ENCODE results near the gene EYA2.
"Not testable (repeated sequence)": the region's sequence is repeated elsewhere in the genome, so short reads cannot be mapped to it uniquely, and the experiment has no call there.

The EYA2 gene

DNA sequence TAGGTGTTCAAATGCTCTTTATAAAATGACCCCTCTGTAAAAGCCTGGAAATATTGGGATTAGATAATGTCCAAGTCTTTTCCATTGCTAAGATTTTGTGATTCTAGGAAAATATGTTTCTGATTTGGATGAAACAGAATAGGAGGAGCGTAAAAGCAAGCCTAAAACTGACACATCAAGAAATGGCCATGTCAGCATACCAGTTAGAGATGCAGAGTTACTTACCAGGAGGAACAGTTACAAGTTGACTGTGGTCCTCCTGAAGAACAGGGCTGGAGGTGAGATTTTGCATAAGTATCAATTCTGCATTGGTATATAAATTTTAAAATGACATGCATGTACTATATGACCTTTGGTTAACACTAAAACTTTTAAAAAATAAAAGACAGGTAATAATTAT is 35.3 kb downstream of the EYA2 start:
- Histone ChIP-seq H3K27me3 (ENCODE audit: control insufficient read depth in 2 of 2, insufficient read depth in 2 of 2, low read length in 2 of 2) (no peaks in the 10 kb centered on the region), H3K9me3 (ENCODE audit: control insufficient read depth in 2 of 2, low read length in 2 of 2) (no peaks in the 10 kb centered on the region), H3K9ac (ENCODE audit: low read depth in 1 of 2, low read length in 2 of 2) (no peak overlapping the region), H3K4me1 (ENCODE audit: control insufficient read depth in 2 of 2, insufficient read depth in 2 of 2, low read length in 2 of 2) (no peaks in the 10 kb centered on the region), H3K36me3 (ENCODE audit: control insufficient read depth in 2 of 2, insufficient read depth in 2 of 2, low read length in 2 of 2) (no peaks in the 10 kb centered on the region), H3K27ac (ENCODE audit: low read depth in 2 of 2, low read length in 2 of 2) (no peak overlapping the region), H3K4me3 (ENCODE audit: low read length in 2 of 2) (no peak overlapping the region)

DNA sequence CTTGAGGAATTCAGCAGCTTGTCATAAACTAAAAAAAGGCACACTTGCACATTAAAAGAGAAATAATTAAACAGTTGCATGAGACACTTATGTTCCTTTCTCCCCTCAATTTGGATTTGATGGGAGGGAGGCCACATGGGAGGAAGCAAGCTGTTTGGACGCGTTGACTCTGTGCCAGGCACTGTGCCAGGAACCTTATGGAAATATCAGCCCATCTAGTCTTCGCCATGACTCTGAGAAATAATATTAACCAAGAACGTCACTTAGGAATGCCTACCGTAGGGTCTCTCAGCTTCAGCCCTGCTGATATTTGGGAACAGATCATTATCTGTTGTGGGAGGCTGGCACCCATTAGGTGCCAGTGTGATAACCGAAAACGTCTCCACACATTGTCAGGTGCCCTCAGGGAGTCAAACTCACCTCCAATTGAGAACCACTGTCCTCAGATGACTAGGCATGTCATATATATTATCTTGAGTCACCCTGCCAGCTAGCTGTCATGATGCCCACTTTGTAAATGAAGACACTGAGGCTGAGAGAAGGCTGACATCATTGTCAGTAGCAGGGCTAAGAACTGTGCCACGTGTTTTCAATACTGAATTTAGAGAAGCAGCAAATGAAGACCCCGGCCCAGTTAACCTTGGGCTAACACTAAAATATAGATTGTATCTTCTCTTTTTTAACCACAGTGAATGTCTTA is 36.1 kb downstream of the EYA2 start:
- no peaks in the 10 kb centered on the region for H3K9me3 ChIP-seq (ENCODE audit: control insufficient read depth in 2 of 2, low read length in 2 of 2)
- no peak overlapping the region for H3K4me3 ChIP-seq (ENCODE audit: low read length in 2 of 2)
- no peaks in the 10 kb centered on the region for H3K4me1 ChIP-seq (ENCODE audit: control insufficient read depth in 2 of 2, insufficient read depth in 2 of 2, low read length in 2 of 2)
- H3K27me3 ChIP-seq (ENCODE audit: control insufficient read depth in 2 of 2, insufficient read depth in 2 of 2, low read length in 2 of 2), result no peaks in the 10 kb centered on the region
- H3K36me3 ChIP-seq (ENCODE audit: control insufficient read depth in 2 of 2, insufficient read depth in 2 of 2, low read length in 2 of 2), result no peaks in the 10 kb centered on the region
- H3K9ac ChIP-seq (ENCODE audit: low read depth in 1 of 2, low read length in 2 of 2), result no peak overlapping the region
- no peak overlapping the region for H3K27ac ChIP-seq (ENCODE audit: low read depth in 2 of 2, low read length in 2 of 2)

GRCh38 chr20:46931699-46932098 is 37.1 kb downstream of the EYA2 start:
- Histone ChIP-seq H3K36me3 (ENCODE audit: control insufficient read depth in 2 of 2, insufficient read depth in 2 of 2, low read length in 2 of 2) (no peaks in the 10 kb centered on the region), H3K9me3 (ENCODE audit: control insufficient read depth in 2 of 2, low read length in 2 of 2) (no peaks in the 10 kb centered on the region), H3K27ac (ENCODE audit: low read depth in 2 of 2, low read length in 2 of 2) (no peak overlapping the region), H3K4me1 (ENCODE audit: control insufficient read depth in 2 of 2, insufficient read depth in 2 of 2, low read length in 2 of 2) (no peaks in the 10 kb centered on the region), H3K27me3 (ENCODE audit: control insufficient read depth in 2 of 2, insufficient read depth in 2 of 2, low read length in 2 of 2) (no peaks in the 10 kb centered on the region), H3K4me3 (ENCODE audit: low read length in 2 of 2) (no peak overlapping the region), H3K9ac (ENCODE audit: low read depth in 1 of 2, low read length in 2 of 2) (no peak overlapping the region)

DNA sequence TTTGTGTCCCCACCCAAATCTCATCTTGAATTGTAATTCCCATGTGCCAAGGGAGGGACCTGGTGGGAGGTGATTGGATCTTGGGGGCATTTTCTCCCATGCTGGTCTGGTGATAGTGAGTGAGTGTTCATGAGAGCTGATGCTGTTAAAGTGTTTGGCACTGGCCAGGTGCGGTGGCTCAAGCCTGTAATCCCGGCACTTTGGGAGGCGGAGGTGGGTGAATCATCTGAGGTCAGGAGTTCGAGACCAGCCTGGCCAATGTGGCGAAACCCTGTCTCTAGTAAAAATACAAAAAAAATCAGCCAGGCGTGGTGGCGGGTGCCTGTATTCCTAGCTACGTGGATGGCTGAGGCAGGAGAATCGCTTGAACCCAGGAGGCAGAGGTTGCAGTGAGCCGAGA is 37.8 kb downstream of the EYA2 start:
- H3K36me3 ChIP-seq (ENCODE audit: control insufficient read depth in 2 of 2, insufficient read depth in 2 of 2, low read length in 2 of 2); H3K9me3 ChIP-seq (ENCODE audit: control insufficient read depth in 2 of 2, low read length in 2 of 2); H3K9ac ChIP-seq (ENCODE audit: low read depth in 1 of 2, low read length in 2 of 2); H3K4me1 ChIP-seq (ENCODE audit: control insufficient read depth in 2 of 2, insufficient read depth in 2 of 2, low read length in 2 of 2); H3K27me3 ChIP-seq (ENCODE audit: control insufficient read depth in 2 of 2, insufficient read depth in 2 of 2, low read length in 2 of 2); H3K27ac ChIP-seq (ENCODE audit: low read depth in 2 of 2, low read length in 2 of 2); H3K4me3 ChIP-seq (ENCODE audit: low read length in 2 of 2): not testable (repeated sequence)

- Histone ChIP-seq H3K36me3 (ENCODE audit: control insufficient read depth in 2 of 2, insufficient read depth in 2 of 2, low read length in 2 of 2) (no peaks in the 10 kb centered on the region), H3K27ac (ENCODE audit: low read depth in 2 of 2, low read length in 2 of 2) (no peak overlapping the region), H3K4me3 (ENCODE audit: low read length in 2 of 2) (no peak overlapping the region), H3K9ac (ENCODE audit: low read depth in 1 of 2, low read length in 2 of 2) (no peak overlapping the region), H3K27me3 (ENCODE audit: control insufficient read depth in 2 of 2, insufficient read depth in 2 of 2, low read length in 2 of 2) (no peaks in the 10 kb centered on the region), H3K9me3 (ENCODE audit: control insufficient read depth in 2 of 2, low read length in 2 of 2) (no peaks in the 10 kb centered on the region), H3K4me1 (ENCODE audit: control insufficient read depth in 2 of 2, insufficient read depth in 2 of 2, low read length in 2 of 2) (no peaks in the 10 kb centered on the region)
Observed at GRCh38 chr20:46933150-46933549, 38.5 kb downstream of the EYA2 start.

GRCh38 chr20:46934746-46935287 is 40.2 kb downstream of the EYA2 start:
- Histone ChIP-seq H3K4me1 (ENCODE audit: control insufficient read depth in 2 of 2, insufficient read depth in 2 of 2, low read length in 2 of 2) (no peaks in the 10 kb centered on the region), H3K36me3 (ENCODE audit: control insufficient read depth in 2 of 2, insufficient read depth in 2 of 2, low read length in 2 of 2) (no peaks in the 10 kb centered on the region), H3K4me3 (ENCODE audit: low read length in 2 of 2) (no peak overlapping the region), H3K27ac (ENCODE audit: low read depth in 2 of 2, low read length in 2 of 2) (no peak overlapping the region), H3K27me3 (ENCODE audit: control insufficient read depth in 2 of 2, insufficient read depth in 2 of 2, low read length in 2 of 2) (no peaks in the 10 kb centered on the region), H3K9ac (ENCODE audit: low read depth in 1 of 2, low read length in 2 of 2) (no peak overlapping the region), H3K9me3 (ENCODE audit: control insufficient read depth in 2 of 2, low read length in 2 of 2) (no peaks in the 10 kb centered on the region)

- H3K9me3 ChIP-seq (ENCODE audit: control insufficient read depth in 2 of 2, low read length in 2 of 2), result no peaks in the 10 kb centered on the region
- no peak overlapping the region for H3K27ac ChIP-seq (ENCODE audit: low read depth in 2 of 2, low read length in 2 of 2)
- H3K4me3 ChIP-seq (ENCODE audit: low read length in 2 of 2), result no peak overlapping the region
- H3K9ac ChIP-seq (ENCODE audit: low read depth in 1 of 2, low read length in 2 of 2), result no peak overlapping the region
- H3K27me3 ChIP-seq (ENCODE audit: control insufficient read depth in 2 of 2, insufficient read depth in 2 of 2, low read length in 2 of 2), result no peaks in the 10 kb centered on the region
- no peaks in the 10 kb centered on the region for H3K4me1 ChIP-seq (ENCODE audit: control insufficient read depth in 2 of 2, insufficient read depth in 2 of 2, low read length in 2 of 2)
- no peaks in the 10 kb centered on the region for H3K36me3 ChIP-seq (ENCODE audit: control insufficient read depth in 2 of 2, insufficient read depth in 2 of 2, low read length in 2 of 2)
Observed at GRCh38 chr20:46935394-46936017, 40.9 kb downstream of the EYA2 start.

DNA sequence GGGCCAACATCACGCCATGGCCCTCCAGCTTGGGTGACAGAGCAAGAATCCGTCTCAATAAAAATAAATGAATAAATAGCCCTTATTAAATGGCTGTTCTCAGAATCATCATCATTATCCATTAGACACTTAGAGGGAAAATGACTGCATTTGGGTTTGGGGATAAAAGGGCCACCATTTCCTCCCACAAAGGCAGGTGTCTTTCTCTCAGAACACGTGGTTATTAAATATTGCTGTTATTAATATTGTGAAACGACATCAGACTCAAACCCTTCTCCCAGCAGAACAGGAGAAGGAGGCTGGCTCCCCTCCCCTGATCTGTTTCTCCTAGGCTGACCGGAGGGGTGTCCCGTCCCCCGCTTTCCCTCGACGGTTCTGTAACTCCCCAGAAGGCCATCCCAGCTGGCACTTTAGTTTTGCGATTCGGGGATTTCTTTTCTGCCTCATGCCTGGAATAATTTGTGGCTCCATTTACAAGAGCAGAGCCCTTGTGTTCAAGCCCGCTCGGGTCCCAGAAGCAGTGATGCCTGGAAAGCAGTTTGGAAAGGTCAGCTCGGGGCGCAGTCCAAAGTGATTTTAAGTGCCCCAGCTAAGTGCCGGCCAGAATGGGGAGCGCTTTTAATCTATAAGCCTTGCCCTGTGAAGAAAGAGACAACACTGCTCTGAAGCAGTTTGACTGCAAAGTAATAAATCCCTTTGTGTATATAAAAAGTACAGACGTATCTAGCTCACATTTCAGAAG is 41.9 kb downstream of the EYA2 start:
- H3K27ac ChIP-seq (ENCODE audit: low read depth in 2 of 2, low read length in 2 of 2), result no peak overlapping the region
- H3K4me1 ChIP-seq (ENCODE audit: control insufficient read depth in 2 of 2, insufficient read depth in 2 of 2, low read length in 2 of 2), result no peaks in the 10 kb centered on the region
- no peaks in the 10 kb centered on the region for H3K36me3 ChIP-seq (ENCODE audit: control insufficient read depth in 2 of 2, insufficient read depth in 2 of 2, low read length in 2 of 2)
- H3K4me3 ChIP-seq (ENCODE audit: low read length in 2 of 2), result no peak overlapping the region
- H3K9me3 ChIP-seq (ENCODE audit: control insufficient read depth in 2 of 2, low read length in 2 of 2), result no peaks in the 10 kb centered on the region
- no peaks in the 10 kb centered on the region for H3K27me3 ChIP-seq (ENCODE audit: control insufficient read depth in 2 of 2, insufficient read depth in 2 of 2, low read length in 2 of 2)
- H3K9ac ChIP-seq (ENCODE audit: low read depth in 1 of 2, low read length in 2 of 2), result no peak overlapping the region

GRCh38 chr20:46937157-46937523 is 42.5 kb downstream of the EYA2 start:
- H3K4me1 ChIP-seq (ENCODE audit: control insufficient read depth in 2 of 2, insufficient read depth in 2 of 2, low read length in 2 of 2), result no peaks in the 10 kb centered on the region
- no peaks in the 10 kb centered on the region for H3K27me3 ChIP-seq (ENCODE audit: control insufficient read depth in 2 of 2, insufficient read depth in 2 of 2, low read length in 2 of 2)
- H3K4me3 ChIP-seq (ENCODE audit: low read length in 2 of 2), result no peak overlapping the region
- no peaks in the 10 kb centered on the region for H3K36me3 ChIP-seq (ENCODE audit: control insufficient read depth in 2 of 2, insufficient read depth in 2 of 2, low read length in 2 of 2)
- no peak overlapping the region for H3K27ac ChIP-seq (ENCODE audit: low read depth in 2 of 2, low read length in 2 of 2)
- H3K9ac ChIP-seq (ENCODE audit: low read depth in 1 of 2, low read length in 2 of 2), result no peak overlapping the region
- H3K9me3 ChIP-seq (ENCODE audit: control insufficient read depth in 2 of 2, low read length in 2 of 2), result no peaks in the 10 kb centered on the region

DNA sequence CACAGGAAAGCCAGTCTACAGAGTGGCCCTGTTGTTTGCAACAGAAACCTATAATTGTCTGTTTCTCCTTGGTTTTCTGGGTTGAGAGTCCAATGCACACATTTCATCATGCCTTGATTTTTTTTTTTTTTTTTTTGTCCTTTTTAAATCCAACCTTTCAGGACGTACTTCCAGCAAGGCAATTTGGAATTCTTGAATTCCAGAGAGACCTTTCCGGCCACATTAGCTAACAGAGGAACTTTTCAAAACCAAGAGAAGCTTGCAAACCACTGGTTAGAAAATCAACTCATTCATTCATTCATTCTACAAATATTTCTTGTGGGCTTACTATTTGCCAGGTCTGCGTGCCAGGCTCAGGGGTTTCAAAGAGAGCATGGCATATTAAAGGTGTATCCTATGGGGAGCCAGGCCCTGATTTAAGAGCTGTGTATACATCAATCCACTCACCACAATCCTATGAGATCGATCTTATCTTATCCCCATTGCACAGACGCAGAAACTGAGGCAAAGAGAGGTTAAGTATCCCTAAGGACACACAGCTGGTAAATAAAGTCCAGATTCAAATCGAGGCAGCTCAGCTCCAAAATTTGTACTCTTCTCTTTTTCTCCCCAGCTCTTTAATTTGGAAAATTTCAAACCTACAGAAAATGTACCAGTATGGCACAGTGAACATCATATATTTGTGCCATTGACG is 43.0 kb downstream of the EYA2 start:
- Histone ChIP-seq H3K4me1 (ENCODE audit: control insufficient read depth in 2 of 2, insufficient read depth in 2 of 2, low read length in 2 of 2) (no peaks in the 10 kb centered on the region), H3K4me3 (ENCODE audit: low read length in 2 of 2) (no peak overlapping the region), H3K9ac (ENCODE audit: low read depth in 1 of 2, low read length in 2 of 2) (no peak overlapping the region), H3K9me3 (ENCODE audit: control insufficient read depth in 2 of 2, low read length in 2 of 2) (no peaks in the 10 kb centered on the region), H3K27ac (ENCODE audit: low read depth in 2 of 2, low read length in 2 of 2) (no peak overlapping the region), H3K27me3 (ENCODE audit: control insufficient read depth in 2 of 2, insufficient read depth in 2 of 2, low read length in 2 of 2) (no peaks in the 10 kb centered on the region), H3K36me3 (ENCODE audit: control insufficient read depth in 2 of 2, insufficient read depth in 2 of 2, low read length in 2 of 2) (no peaks in the 10 kb centered on the region)

Measured in mucosa of rectum (tissue), 2 donors.